Activated CD8-positive, alpha-beta memory T cell treated with anti-CD3 and anti-CD28 coated beads for 36 hours (primary cell): ENCODE results near the gene MS4A15. TPM values are rescaled to one million over a fixed set of nuclear protein-coding genes. Genes with fewer than 3 reads are reported as not detected.
"Not testable (repeated sequence)": the region's sequence is repeated elsewhere in the genome, so short reads cannot be mapped to it uniquely, and the experiment has no call there.

Experiments used
- CTCF ChIA-PET: fragments of 350-600 bp; sonication (Branson Sonifier 250); formaldehyde crosslinking; loops from one replicate; lab custom pipeline; 2021; ENCODE audit warnings: antibody characterized with exemption; lab: Charles Lee
- POLR2A ChIA-PET: fragments of 350-600 bp; sonication (Branson Sonifier 250); formaldehyde crosslinking; loops from one replicate; lab custom pipeline; 2021; ENCODE audit warnings: antibody characterized with exemption; lab: Charles Lee
- total RNA-seq, 2 experiments: library from RNA; stranded (reverse); gene quantifications; one replicate each; pipeline ENCODE4 v1.2.3, GENCODE V29; 2021

MS4A15 gene
- total RNA-seq: not detected

DNA sequence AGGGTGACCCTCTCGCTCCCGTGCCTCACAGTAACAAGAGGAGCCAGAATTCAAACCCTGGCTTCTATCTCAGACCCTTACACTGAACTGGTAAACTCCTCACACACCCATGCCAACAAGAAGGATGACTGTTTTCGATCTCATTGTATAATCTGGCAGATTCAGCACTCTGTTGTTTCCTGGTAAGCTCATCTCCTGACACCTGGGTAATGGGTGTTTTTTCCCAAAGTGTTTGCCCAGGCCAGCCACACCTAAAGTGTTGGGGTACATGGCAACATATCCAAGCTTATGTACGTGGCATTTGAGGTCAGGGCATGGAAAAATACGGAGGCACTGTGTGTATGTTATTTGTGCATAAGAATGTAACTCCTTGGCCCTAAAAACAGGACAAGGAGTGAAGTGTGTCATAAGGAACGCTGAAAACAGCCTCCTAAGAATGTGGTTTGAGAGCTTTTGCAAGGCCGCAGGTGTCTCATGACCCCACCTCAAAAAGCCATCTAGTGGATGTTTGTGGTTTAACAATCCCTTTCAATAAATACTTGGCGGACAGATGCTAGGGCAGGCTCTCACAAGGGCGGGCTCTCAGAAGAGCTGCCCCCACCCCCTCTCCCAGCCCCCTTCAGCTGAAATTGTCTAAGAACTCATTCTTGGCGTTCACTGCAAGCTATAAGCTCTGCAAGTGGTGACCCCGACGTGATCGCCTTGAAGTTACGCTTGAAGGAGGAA is at the start of gene MS4A15:
Gene MS4A15, plus strand, starts transcription at position 561 of the 726 bp plus-strand sequence. CDS start 6,867 bp downstream, outside the sequence.
- POLR2A ChIA-PET: no interaction called here
- CTCF ChIA-PET: interaction anchor here (1.0 kb wide), 1 partner anchor 9 kb away, joined by 4 read pairs; no protein-coding TSS in a partner anchor

- ChIA-PET CTCF (interaction anchor here (0.7 kb wide), 1 partner anchor 14 kb away, joined by 4 read pairs; no protein-coding TSS in a partner anchor), POLR2A (no interaction called here)
Measured at GRCh38 chr11:60706931-60707330, 49.7 kb upstream of the MS4A15 start.

DNA sequence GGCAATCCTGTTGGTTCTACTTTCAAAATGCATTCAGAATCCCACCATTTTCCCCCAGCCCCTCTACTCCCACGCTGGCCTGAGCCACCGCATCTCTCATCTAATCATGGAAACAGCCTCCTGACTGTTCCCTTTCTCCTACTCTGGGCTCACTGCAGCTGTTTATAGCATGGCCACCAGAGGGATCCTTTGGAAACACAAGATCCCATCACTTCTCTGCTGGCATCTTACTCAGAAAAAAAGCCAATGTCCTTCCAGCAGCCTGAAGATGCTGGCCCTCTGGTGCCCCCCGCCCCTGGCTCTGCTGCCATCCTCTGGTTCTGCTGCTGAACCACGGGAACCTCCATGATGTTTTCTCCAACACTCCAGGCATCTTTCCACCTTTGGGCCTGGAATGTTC is 46.2 kb upstream of the MS4A15 start:
- ChIA-PET POLR2A (no interaction called here), CTCF (no interaction called here)

DNA sequence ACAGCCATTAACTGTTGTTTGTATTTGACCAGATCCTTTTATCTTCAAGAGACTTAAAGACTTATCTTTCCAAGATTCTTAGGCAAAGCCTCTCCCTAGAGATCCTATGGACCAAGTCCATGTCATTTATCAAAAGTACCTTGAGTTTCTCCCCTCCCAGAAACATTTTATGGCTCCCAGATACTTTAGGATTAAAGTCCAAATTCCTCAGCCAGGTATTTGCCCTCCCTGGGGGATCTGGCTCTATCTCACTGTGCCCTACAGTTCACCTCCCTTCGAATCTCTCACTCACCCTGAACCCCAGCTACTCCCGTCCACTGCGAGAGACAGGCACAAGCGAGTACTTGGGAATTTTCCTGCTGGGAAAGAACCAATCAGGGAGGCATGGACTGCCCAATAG is 45.4 kb upstream of the MS4A15 start:
- CTCF ChIA-PET: no interaction called here

GRCh38 chr11:60713423-60713822 is 43.2 kb upstream of the MS4A15 start:
- CTCF ChIA-PET, POLR2A ChIA-PET: not testable (repeated sequence)

More for the DNA sequence above, 45.4 kb upstream of the MS4A15 start:
- POLR2A ChIA-PET: no interaction called here

DNA sequence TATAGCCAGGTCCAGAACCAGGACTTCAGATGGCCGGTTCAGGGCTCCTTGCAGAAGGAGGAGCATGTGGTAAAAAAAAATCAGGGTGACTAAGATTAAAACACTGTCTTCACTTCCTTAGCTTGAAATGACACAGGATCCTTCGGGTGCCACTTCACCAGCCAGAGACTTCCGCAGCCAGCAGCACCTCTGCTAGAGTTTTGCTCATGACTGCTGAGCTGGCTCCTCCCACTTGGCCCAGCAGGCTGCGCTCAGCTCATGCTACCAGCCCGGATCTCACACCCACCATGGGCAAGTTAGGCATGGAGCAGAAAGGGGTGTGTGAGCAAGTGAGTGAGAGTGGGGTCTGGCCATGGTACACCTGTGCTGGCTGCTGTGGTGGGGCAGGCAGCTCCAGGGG is 38.7 kb upstream of the MS4A15 start:
- CTCF ChIA-PET: interaction anchor here (0.9 kb wide), 1 partner anchor 23 kb away, joined by 3 read pairs; no protein-coding TSS in a partner anchor
- POLR2A ChIA-PET: no interaction called here

DNA sequence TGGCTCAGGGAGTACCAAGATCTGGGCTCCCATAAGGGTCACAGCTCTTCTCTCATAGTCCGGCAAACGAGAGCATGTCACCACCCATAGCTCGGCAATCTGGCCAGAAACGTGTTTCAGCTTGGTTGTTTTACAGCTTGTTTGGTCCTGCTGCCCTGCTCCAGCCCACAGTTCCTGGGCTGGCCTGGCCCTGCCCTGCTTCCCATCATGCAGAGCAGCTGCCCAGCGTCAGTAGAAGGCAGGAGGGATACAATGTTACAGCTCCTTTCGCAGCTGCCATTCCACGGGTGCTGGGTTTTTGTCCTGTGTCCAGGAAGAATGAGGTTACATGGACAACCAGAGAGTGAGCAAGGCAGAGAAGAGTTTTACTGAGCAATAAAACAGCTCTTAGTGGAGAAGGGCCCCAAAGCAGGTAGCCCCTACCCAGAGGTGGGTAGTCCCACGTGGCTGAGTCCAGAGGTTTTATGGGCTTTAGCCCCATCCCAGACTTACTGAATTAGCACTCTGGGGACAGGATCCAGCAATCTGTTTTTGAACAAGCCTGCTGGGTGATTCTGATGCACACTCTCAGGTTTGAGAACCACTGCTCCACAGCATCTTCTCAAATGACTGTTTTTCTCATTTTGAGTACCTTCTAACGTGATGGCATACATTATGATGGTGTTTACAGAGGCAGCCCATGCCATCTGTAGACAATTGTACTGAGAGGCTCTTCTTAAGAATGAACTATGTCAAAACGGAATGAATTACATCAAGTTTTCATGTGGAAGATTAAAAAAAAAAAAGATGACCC is 37.9 kb upstream of the MS4A15 start:
- CTCF ChIA-PET: interaction anchor here (0.9 kb wide), 1 partner anchor 23 kb away, joined by 3 read pairs; no protein-coding TSS in a partner anchor
- POLR2A ChIA-PET: no interaction called here

DNA sequence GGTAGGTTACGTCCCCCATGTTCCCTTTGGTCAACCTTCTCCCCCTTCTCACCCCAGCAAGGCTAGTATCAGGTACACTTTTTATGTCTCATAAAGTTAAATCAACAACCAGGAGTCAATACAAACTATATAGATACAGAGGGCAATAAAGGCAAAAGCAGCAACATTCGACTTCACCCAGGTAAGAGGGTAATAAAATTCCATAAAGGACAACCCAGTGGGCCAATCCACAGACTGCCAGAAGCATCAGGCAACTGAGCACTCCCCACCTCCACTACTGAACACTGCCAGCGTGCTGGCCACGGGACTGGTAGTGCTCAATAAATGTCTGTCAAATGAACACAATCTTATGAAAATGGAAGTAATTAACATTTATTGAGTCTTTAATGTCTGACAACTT is 37.3 kb upstream of the MS4A15 start:
- ChIA-PET POLR2A (no interaction called here), CTCF (no interaction called here)

- CTCF ChIA-PET: no interaction called here
- POLR2A ChIA-PET: no interaction called here
Measured at GRCh38 chr11:60720460-60720859, 36.2 kb upstream of the MS4A15 start.

DNA sequence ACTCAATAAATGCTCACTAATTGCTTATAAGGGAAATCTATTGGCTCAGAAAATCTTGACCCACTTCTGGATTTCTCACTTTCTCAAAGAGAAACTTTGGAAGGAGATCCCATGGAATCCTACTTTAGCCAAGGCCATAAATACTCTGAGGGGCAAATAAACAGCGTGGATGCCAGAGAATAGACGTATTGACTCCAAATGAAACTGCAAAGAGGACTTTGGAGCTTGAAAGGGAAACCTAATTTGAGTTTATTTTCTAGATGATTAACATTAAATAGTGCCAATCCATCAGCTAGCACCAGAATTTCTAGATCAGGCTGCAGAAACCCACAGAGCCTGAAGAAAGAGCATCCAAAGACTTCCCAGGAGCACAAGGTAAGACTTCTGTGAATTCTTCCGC is 32.2 kb upstream of the MS4A15 start, which contains the start of gene MS4A18:
Gene MS4A18, plus strand, starts transcription at position 301 of the 400 bp plus-strand sequence.
- ChIA-PET POLR2A (no interaction called here), CTCF (no interaction called here)

GRCh38 chr11:60725592-60725991 is 31.1 kb upstream of the MS4A15 start:
- ChIA-PET POLR2A (no interaction called here), CTCF (no interaction called here)

DNA sequence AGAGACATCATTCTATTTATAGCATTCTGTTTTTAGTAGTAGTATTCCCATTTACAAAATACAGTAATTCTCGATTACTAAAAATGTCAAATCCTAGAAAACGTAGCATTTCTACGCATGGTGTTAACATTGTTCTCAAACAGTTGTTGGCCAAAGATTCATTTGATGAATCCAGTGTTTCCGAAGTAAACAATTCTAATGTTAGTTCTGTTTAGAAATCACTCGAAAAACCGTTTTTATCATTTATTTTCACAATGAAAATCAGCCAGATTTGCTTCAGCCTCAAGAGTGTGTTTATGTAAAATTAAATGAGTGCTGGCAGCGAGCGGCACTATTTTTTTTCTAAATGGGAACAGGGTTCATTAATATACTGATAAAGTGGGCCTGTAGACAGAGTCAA is 25.1 kb upstream of the MS4A15 start:
- ChIA-PET CTCF (no interaction called here), POLR2A (no interaction called here)

- POLR2A ChIA-PET: no interaction called here
Measured at GRCh38 chr11:60734279-60734678, 22.4 kb upstream of the MS4A15 start.

GRCh38 chr11:60739114-60739513 is 17.6 kb upstream of the MS4A15 start:
- ChIA-PET CTCF (no interaction called here), POLR2A (no interaction called here)

More at GRCh38 chr11:60734279-60734678, 22.4 kb upstream of the MS4A15 start:
- CTCF ChIA-PET: no interaction called here

DNA sequence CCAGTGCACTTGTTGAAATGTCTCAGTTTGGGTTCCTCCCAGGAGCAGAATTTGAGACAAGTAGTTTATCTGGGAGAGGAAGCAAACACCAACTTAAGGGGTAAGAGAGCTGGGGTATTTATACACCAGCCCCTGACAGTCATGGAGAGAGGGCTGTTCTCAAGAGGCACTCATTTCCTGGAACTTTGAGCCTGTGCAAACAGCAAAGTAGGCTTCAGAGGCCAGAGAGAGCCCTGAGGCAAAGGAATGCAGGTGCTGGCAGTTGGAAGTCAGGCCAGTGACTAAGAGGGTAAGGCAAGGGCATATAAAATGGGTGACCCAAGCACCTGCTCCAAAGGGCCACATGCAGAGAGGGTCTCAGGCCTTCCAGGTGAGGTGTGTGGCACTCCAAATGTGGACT is 16.1 kb upstream of the MS4A15 start:
- ChIA-PET CTCF (interaction anchor here (0.6 kb wide), 1 partner anchor 13 kb away, joined by 3 read pairs; no protein-coding TSS in a partner anchor), POLR2A (no interaction called here)

DNA sequence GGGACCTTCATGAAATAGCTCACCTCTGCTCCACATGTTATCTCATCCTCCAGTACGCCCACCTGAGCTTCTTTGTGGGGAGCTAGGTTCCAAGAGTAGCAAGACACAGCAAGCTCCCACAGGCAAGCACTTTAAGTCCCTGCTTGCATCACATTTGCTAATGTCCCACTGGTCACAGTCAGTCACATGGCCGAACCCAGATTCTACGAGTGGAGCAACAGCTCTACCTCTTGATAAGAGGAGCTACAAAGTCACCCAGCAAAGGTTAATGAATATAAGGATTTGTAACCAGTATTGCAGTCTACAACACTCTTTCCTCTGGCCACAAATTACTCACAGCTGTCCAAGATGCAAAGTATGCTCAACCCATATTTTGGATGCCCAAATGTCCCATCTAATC is 15.2 kb upstream of the MS4A15 start:
- ChIA-PET CTCF (interaction anchor here (1.0 kb wide), 1 partner anchor 23 kb away, joined by 3 read pairs; no protein-coding TSS in a partner anchor), POLR2A (no interaction called here)

GRCh38 chr11:60743058-60743457 is 13.6 kb upstream of the MS4A15 start:
- ChIA-PET POLR2A (no interaction called here), CTCF (interaction anchor here (0.6 kb wide), 1 partner anchor 18 kb away, joined by 3 read pairs; no protein-coding TSS in a partner anchor)

- CTCF ChIA-PET: no interaction called here
- POLR2A ChIA-PET: no interaction called here
Measured at GRCh38 chr11:60744114-60744513, 12.6 kb upstream of the MS4A15 start.

- POLR2A ChIA-PET: no interaction called here
- CTCF ChIA-PET: no interaction called here
Measured at GRCh38 chr11:60747359-60747873, 9.3 kb upstream of the MS4A15 start.

DNA sequence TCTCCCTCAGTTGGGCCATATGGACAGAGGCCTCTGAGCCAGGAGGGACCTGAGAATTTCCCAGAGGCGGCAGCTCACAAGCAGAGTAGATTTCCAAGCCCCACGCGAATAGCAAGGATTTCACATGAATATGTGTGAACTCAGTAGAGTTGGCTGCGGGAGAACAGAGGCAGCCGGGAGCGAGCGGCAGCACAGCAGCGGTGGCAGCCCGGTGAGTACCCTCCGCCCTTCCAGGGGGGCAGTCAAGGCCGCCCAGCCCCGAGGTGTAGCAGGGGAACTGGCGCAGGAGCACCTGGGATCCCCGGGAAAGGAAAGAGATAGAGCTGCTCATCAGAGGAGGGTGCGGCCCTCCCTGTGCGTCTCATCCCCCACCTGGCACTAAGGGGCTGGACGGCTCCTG is 8.4 kb upstream of the MS4A15 start:
- POLR2A ChIA-PET: no interaction called here

More for the DNA sequence above, 8.4 kb upstream of the MS4A15 start:
- CTCF ChIA-PET: no interaction called here
